Caco-2 (cell line): Measurements from ENCODE around the gene FSIP2. TPM values are rescaled to one million over a fixed set of nuclear protein-coding genes. Genes with fewer than 3 reads are reported as not detected.
"Not testable (repeated sequence)": the region's sequence is repeated elsewhere in the genome, so short reads cannot be mapped to it uniquely, and the experiment has no call there.

Source experiments
- BruUV-seq: library from RNA; stranded (reverse); fragments of 400-500 nt; replicated peaks from 2 replicates; lab custom pipeline; 2021; lab: Mats Ljungman, UMichigan
- CTCF ChIA-PET: fragments of 300-600 bp; sonication (Branson Sonifier 250); formaldehyde crosslinking; loops from one replicate; lab custom pipeline; 2022; ENCODE audit warnings: antibody characterized with exemption; lab: Charles Lee
- POLR2A ChIA-PET: fragments of 300-600 bp; sonication (Branson Sonifier 250); formaldehyde crosslinking; loops from one replicate; lab custom pipeline; 2022; ENCODE audit warnings: antibody characterized with exemption; lab: Charles Lee
- DNase-seq, 2 experiments: peaks; one replicate each; pipeline versions ENCODE4 v3.0.0 to v3.0.0-alpha.2; 2020 to 2022
- H3K27me3 ChIP-seq: replicated peaks from 2 replicates; pipeline ENCODE4 v1.6.0; 2011; ENCODE audit warnings: low read length; ENCODE audit not compliant: control insufficient read depth, insufficient read depth
- H3K36me3 ChIP-seq: 2 replicates; pipeline ENCODE4 v1.5.1; 2011; ENCODE audit warnings: low read length; ENCODE audit not compliant: control insufficient read depth, insufficient read depth
- H3K4me1 ChIP-seq: fragments of 250-450 bp; sonication (Bioruptor Pico); 2 replicates; pipeline ENCODE4 v1.5.1; 2020; ENCODE audit warnings: mild to moderate bottlenecking
- H3K4me3 ChIP-seq: 2 replicates; pipeline ENCODE4 v1.5.1; 2011; ENCODE audit warnings: low read depth, mild to moderate bottlenecking, control low read depth, low read length
- H3K9me3 ChIP-seq: fragments of 250-450 bp; sonication (Bioruptor Pico); 2 replicates; pipeline ENCODE4 v1.5.1; 2020; ENCODE audit warnings: mild to moderate bottlenecking, moderate library complexity
- H3K27ac Mint-ChIP-seq: one replicate; pipeline ENCODE4 v1.8.0; 2022; ENCODE audit warnings: mixed read lengths; ENCODE audit not compliant: unreplicated experiment
- H3K27me3 Mint-ChIP-seq: one replicate; pipeline ENCODE4 v1.8.0; 2022; ENCODE audit warnings: mixed read lengths; ENCODE audit not compliant: insufficient read depth, unreplicated experiment
- H3K36me3 Mint-ChIP-seq: one replicate; pipeline ENCODE4 v1.8.0; 2022; ENCODE audit warnings: mild to moderate bottlenecking, mixed read lengths; ENCODE audit not compliant: insufficient read depth, unreplicated experiment
- H3K4me1 Mint-ChIP-seq: one replicate; pipeline ENCODE4 v1.8.0; 2022; ENCODE audit warnings: low read depth, mixed read lengths; ENCODE audit not compliant: unreplicated experiment
- H3K4me3 Mint-ChIP-seq: one replicate; pipeline ENCODE4 v1.8.0; 2022; ENCODE audit warnings: mild to moderate bottlenecking, moderate library complexity, mixed read lengths; ENCODE audit not compliant: unreplicated experiment
- H3K9me3 Mint-ChIP-seq: one replicate; pipeline ENCODE4 v1.8.0; 2022; ENCODE audit warnings: mixed read lengths; ENCODE audit not compliant: unreplicated experiment
- CTCF ChIP-seq, 2 experiments: fragments of 200-600 bp in 1 of 2; IDR thresholded peaks; 1 replicate in 1 of 2; 2 replicates in 1 of 2; pipeline versions ENCODE4 v1.5.1 to v1.8.0; 2011 to 2022; ENCODE audit warnings: antibody characterized with exemption in 1 of 2, control low read depth in 1 of 2, inconsistent platforms in 1 of 2, low read depth in 1 of 2, low read length in 1 of 2, mild to moderate bottlenecking in 1 of 2, moderate library complexity in 1 of 2; ENCODE audit not compliant: insufficient read depth in 1 of 2, severe bottlenecking in 1 of 2, unreplicated experiment in 1 of 2
- intact Hi-C: fragments of 100-400 bp; cut with micrococcal nuclease; formaldehyde crosslinking; loops from one replicate; pipeline ENCODE4 v1.10.0; 2022; ENCODE audit not compliant: unreplicated experiment
- total RNA-seq: library from RNA; stranded (reverse); gene quantifications from 2 replicates; pipeline ENCODE4 v1.2.3, GENCODE V29; 2022

Gene FSIP2
- total RNA-seq, 1 experiment from 2014 or later: 0.09 TPM

GRCh38 chr2:185860321-185860720 lies 121.7 kb downstream of the FSIP2 start:
- intact Hi-C loops: loop anchor here (5.0 kb wide), 1 partner anchor 48 kb away; no protein-coding TSS in a partner anchor
- Mint-ChIP-seq H3K27me3 (no peaks in the 10 kb centered on the region), H3K4me3 (no peak overlapping the region), H3K4me1 (peaks cover 5% of the 10 kb centered on the region), H3K27ac (no peak overlapping the region), H3K36me3 (no peaks in the 10 kb centered on the region), H3K9me3 (no peaks in the 10 kb centered on the region)
- no TSS peak for BruUV-seq
- no peak for TF ChIP-seq CTCF (IDR thresholded peaks at IDR 0.05; ENCODE audit: insufficient read depth in 1 of 2, low read depth in 1 of 2, low read length in 1 of 2, severe bottlenecking in 1 of 2, unreplicated experiment in 1 of 2)
- CTCF ChIA-PET: no interaction called here
- no peaks in the 10 kb centered on the region for H3K36me3 ChIP-seq
- DNase-seq: no peak
- H3K27me3 ChIP-seq: no peaks in the 10 kb centered on the region
- peaks cover 7% of the 10 kb centered on the region; the same call in 1 of the 2 replicates for H3K4me1 ChIP-seq
- H3K9me3 ChIP-seq: no peaks in the 10 kb centered on the region
- POLR2A ChIA-PET: no interaction called here
- no peak overlapping the region for H3K4me3 ChIP-seq

- no peak for DNase-seq
- no peaks in the 10 kb centered on the region for H3K27me3 Mint-ChIP-seq
Observed at GRCh38 chr2:185862657-185863398, 124.2 kb downstream of the FSIP2 start.

DNA sequence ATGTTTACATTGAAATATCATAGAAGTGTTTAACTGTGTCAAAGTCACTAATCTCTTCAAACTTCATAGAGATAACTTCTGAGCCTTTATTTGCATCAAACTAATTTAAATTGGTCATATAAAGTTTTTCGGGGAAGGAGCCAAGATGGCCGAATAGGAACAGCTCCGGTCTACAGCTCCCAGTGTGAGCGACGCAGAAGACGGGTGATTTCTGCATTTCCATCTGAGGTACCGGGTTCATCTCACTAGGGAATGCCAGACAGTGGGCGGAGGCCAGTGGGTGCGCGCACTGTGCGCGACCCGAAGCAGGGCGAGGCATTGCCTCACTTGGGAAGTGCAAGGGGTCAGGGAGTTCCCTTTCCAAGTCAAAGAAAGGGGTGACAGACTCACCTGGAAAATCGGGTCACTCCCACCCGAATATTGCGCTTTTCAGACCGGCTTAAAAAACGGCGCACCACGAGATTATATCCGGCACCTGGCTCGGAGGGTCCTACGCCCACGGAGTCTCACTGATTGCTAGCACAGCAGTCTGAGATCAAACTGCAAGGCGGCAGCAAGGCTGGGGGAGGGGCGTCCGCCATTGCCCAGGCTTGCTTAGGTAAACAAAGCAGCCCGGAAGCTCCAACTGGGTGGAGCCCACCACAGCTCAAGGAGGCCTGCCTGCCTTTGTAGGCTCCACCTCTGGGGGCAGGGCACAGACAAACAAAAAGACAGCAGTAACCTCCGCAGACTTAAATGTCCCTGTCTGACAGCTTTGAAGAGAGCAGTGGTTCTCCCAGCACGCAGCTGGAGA lies 126.1 kb downstream of the FSIP2 start:
- H3K9me3 ChIP-seq, H3K4me1 Mint-ChIP-seq, H3K4me1 ChIP-seq, H3K9me3 Mint-ChIP-seq, H3K36me3 ChIP-seq, H3K36me3 Mint-ChIP-seq, CTCF ChIA-PET, POLR2A ChIA-PET, H3K27me3 Mint-ChIP-seq, H3K27me3 ChIP-seq: not testable (repeated sequence)
- Mint-ChIP-seq H3K27ac (peak overlapping the region; percentile 93), H3K4me3 (peak overlapping the region; percentile 91)
- BruUV-seq: TSS peak; percentile 60
- peak; percentile 64 to 83 for DNase-seq
- intact Hi-C loops: loop anchor here (5.0 kb wide), 1 partner anchor 52 kb away; no protein-coding TSS in a partner anchor
- peak overlapping the region; percentile 52 for H3K4me3 ChIP-seq

More at GRCh38 chr2:185862657-185863398, 124.2 kb downstream of the FSIP2 start:
- Histone ChIP-seq H3K4me1 (peaks cover 7% of the 10 kb centered on the region; the same call in 1 of the 2 replicates), H3K4me3 (no peak overlapping the region), H3K27me3 (no peaks in the 10 kb centered on the region), H3K9me3 (no peaks in the 10 kb centered on the region), H3K36me3 (no peaks in the 10 kb centered on the region)
- POLR2A ChIA-PET: no interaction called here
- CTCF ChIA-PET: no interaction called here
- H3K4me3 Mint-ChIP-seq: peak overlapping the region; percentile 91
- no peak for TF ChIP-seq CTCF (IDR thresholded peaks at IDR 0.05; ENCODE audit: insufficient read depth in 1 of 2, low read depth in 1 of 2, low read length in 1 of 2, severe bottlenecking in 1 of 2, unreplicated experiment in 1 of 2)
- no peaks in the 10 kb centered on the region for H3K9me3 Mint-ChIP-seq
- intact Hi-C loops: loop anchor here (5.0 kb wide), 1 partner anchor 51 kb away; no protein-coding TSS in a partner anchor
- no peak overlapping the region for H3K27ac Mint-ChIP-seq
- H3K4me1 Mint-ChIP-seq: peaks cover 5% of the 10 kb centered on the region
- BruUV-seq: no TSS peak
- no peaks in the 10 kb centered on the region for H3K36me3 Mint-ChIP-seq
